GM06990 (cell line): ENCODE measurements around the gene JAZF1.

ENCODE experiments used
- DNase-seq: peaks from one replicate; pipeline ENCODE4 v3.0.0-alpha.2; 2011; ENCODE audit not compliant: insufficient read length; ENCODE audit errors: extremely low read depth
- H3K27me3 ChIP-seq: replicated peaks from 2 replicates; pipeline ENCODE4 v1.6.0; 2011; ENCODE audit warnings: low read length; ENCODE audit not compliant: control insufficient read depth, insufficient read depth
- H3K36me3 ChIP-seq: 2 replicates; pipeline ENCODE4 v1.5.1; 2011; ENCODE audit warnings: low read length; ENCODE audit not compliant: control insufficient read depth, insufficient read depth
- H3K4me3 ChIP-seq: replicated peaks from 2 replicates; pipeline ENCODE4 v1.5.1; 2011; ENCODE audit warnings: low read depth, mild to moderate bottlenecking, control low read depth, low read length
- CTCF ChIP-seq: IDR thresholded peaks from 2 replicates; pipeline ENCODE4 v1.5.1; 2011; ENCODE audit warnings: low read length, control low read depth, mild to moderate bottlenecking, inconsistent platforms; ENCODE audit not compliant: insufficient read depth, poor library complexity, severe bottlenecking

The JAZF1 gene

GRCh38 chr7:27971171-27971812 lies 209.3 kb downstream of the JAZF1 start:
- no peaks in the 10 kb centered on the region for H3K27me3 ChIP-seq
- H3K36me3 ChIP-seq, result no peaks in the 10 kb centered on the region
- no peak overlapping the region for H3K4me3 ChIP-seq
- TF ChIP-seq CTCF, result no peak
- no peak for DNase-seq

GRCh38 chr7:27970350-27970749 lies 210.2 kb downstream of the JAZF1 start:
- Histone ChIP-seq H3K27me3 (no peaks in the 10 kb centered on the region), H3K36me3 (no peaks in the 10 kb centered on the region), H3K4me3 (no peak overlapping the region)
- no peak for TF ChIP-seq CTCF
- DNase-seq, result no peak

- TF ChIP-seq CTCF, result no peak
- H3K4me3 ChIP-seq, result no peak overlapping the region
- no peaks in the 10 kb centered on the region for H3K27me3 ChIP-seq
- H3K36me3 ChIP-seq, result no peaks in the 10 kb centered on the region
- DNase-seq, result no peak
These were observed 211.2 kb downstream of the JAZF1 start for GRCh38 chr7:27969346-27969745.

GRCh38 chr7:27967639-27968038 lies 213.0 kb downstream of the JAZF1 start:
- no peak overlapping the region for H3K4me3 ChIP-seq
- DNase-seq, result no peak
- TF ChIP-seq CTCF, result no peak
- no peaks in the 10 kb centered on the region for H3K27me3 ChIP-seq
- H3K36me3 ChIP-seq, result no peaks in the 10 kb centered on the region

- TF ChIP-seq CTCF, result no peak
- Histone ChIP-seq H3K27me3 (no peaks in the 10 kb centered on the region), H3K4me3 (no peak overlapping the region), H3K36me3 (no peaks in the 10 kb centered on the region)
- no peak for DNase-seq
These were observed 214.3 kb downstream of the JAZF1 start for GRCh38 chr7:27966219-27966780.
